ENCODE measurements around the gene PID1.
"Not testable (repeated sequence)": the region's sequence is repeated elsewhere in the genome, so short reads cannot be mapped to it uniquely, and the experiment has no call there.

The PID1 gene

GRCh38 chr2:229210641-229211040, 60.4 kb downstream of the PID1 start:
- no peak for DNase-seq

- no peak for DNase-seq
These were observed 64.5 kb downstream of the PID1 start for GRCh38 chr2:229206548-229206947.

- DNase-seq, result no peak
These were observed 65.4 kb downstream of the PID1 start for GRCh38 chr2:229205704-229206103.

- DNase-seq, result no peak
These were observed 68.4 kb downstream of the PID1 start for GRCh38 chr2:229202646-229203045.

- DNase-seq, result no peak
These were observed 69.6 kb downstream of the PID1 start for GRCh38 chr2:229201521-229201920.

- no peak for DNase-seq
These were observed 71.8 kb downstream of the PID1 start for GRCh38 chr2:229199267-229199666.

GRCh38 chr2:229196448-229196847, 74.6 kb downstream of the PID1 start:
- DNase-seq, result no peak

GRCh38 chr2:229195346-229195947, 75.6 kb downstream of the PID1 start:
- DNase-seq, result no peak

GRCh38 chr2:229193281-229193680, 77.8 kb downstream of the PID1 start:
- no peak for DNase-seq

GRCh38 chr2:229191413-229191812, 79.7 kb downstream of the PID1 start:
- no peak for DNase-seq

- not testable (repeated sequence) for DNase-seq
These were observed 84.0 kb downstream of the PID1 start for GRCh38 chr2:229187123-229187522.

GRCh38 chr2:229181641-229182040, 89.4 kb downstream of the PID1 start:
- no peak for DNase-seq

- DNase-seq, result no peak
These were observed 90.4 kb downstream of the PID1 start for GRCh38 chr2:229180658-229181057.

GRCh38 chr2:229179628-229180027, 91.5 kb downstream of the PID1 start:
- DNase-seq, result no peak

- no peak for DNase-seq
These were observed 92.4 kb downstream of the PID1 start for GRCh38 chr2:229178706-229179105.

GRCh38 chr2:229178117-229178516, 93.0 kb downstream of the PID1 start:
- no peak for DNase-seq

- no peak for DNase-seq
These were observed 95.0 kb downstream of the PID1 start for GRCh38 chr2:229176136-229176535.

- no peak for DNase-seq
These were observed 95.6 kb downstream of the PID1 start for GRCh38 chr2:229175497-229175863.

- no peak for DNase-seq
These were observed 96.1 kb downstream of the PID1 start for GRCh38 chr2:229174794-229175496.

GRCh38 chr2:229173825-229174359, 97.2 kb downstream of the PID1 start:
- no peak for DNase-seq

GRCh38 chr2:229170916-229171315, 100.2 kb downstream of the PID1 start:
- DNase-seq, result no peak

- DNase-seq, result no peak
These were observed 100.9 kb downstream of the PID1 start for GRCh38 chr2:229170171-229170570.

- DNase-seq, result no peak
These were observed 101.3 kb downstream of the PID1 start for GRCh38 chr2:229169751-229170150.

GRCh38 chr2:229164545-229165249, 106.4 kb downstream of the PID1 start:
- DNase-seq, result no peak
